ENCODE results near the gene SMAD5.

DNA sequence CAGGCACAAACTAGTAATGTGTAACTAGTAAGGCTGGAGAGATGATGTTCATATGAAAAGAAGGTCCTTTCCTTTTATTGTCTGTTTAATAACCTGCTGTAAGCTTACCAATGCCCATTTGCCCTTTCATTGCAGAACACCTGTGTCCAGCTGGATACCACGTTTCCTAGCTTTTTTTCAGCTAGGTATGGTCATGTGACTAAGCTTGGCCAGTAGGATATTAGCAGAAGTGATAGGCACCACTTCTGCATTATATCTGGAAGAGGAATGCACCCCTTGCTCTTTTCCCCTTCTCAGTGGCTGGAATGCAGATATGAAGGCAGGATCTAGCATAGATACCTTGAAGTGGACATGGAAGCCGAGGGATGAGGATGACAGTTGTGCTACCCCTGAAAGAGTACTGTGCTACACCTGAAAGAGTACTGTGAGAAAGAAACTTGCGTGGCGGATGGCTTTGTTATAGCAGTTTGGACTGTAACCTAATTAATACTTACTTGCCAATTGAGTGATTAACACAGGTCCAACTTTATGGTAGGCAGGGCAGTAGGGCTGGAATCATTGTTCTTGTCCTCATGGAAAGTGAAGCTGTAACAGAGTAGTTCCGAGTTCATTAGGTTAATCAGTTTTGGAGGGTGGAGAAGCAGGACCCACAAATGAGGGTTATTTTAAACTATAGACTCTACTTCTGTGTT lies 53.5 kb downstream of the SMAD5 start:
- TF ChIP-seq CTCF (IDR thresholded peaks at IDR 0.05; ENCODE audit: insufficient read depth, low read depth, low read length) (no peak), EZH2 (IDR thresholded peaks at IDR 0.05; ENCODE audit: insufficient read depth, low read length) (no peak)

All from astrocyte (in vitro differentiated cells and primary cell).